GM19035 (cell line): ENCODE data around the gene LMBRD2.
"Not testable (repeated sequence)": the region's sequence is repeated elsewhere in the genome, so short reads cannot be mapped to it uniquely, and the experiment has no call there.

Experiments used
- ATAC-seq: cut with Tn5 transposase; IDR thresholded peaks from one replicate; pipeline ENCODE4 v1.9.1; 2021; ENCODE audit not compliant: unreplicated experiment

LMBRD2 gene

GRCh38 chr5:36162810-36163486 is 11.3 kb upstream of the LMBRD2 start:
- no peak for ATAC-seq

DNA sequence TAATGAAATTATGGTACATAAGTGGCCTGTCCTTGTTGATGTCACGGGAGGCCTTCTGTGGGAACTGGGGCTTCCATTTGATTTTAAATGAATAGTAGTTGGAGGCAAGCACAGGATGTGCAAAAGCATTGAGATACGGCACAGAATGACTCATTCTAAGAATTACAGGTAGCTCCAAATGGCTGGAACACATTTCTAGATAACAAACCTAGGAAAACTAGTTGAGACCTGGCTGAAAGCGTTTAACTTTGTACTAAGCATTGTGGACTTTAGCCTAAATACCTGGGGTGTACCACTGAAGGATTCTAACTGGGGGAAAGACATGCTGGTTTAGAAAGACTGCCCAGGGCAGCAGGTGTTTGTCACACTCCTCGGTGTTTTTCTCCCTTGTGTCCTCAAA is 9.7 kb upstream of the LMBRD2 start:
- no peak for ATAC-seq

DNA sequence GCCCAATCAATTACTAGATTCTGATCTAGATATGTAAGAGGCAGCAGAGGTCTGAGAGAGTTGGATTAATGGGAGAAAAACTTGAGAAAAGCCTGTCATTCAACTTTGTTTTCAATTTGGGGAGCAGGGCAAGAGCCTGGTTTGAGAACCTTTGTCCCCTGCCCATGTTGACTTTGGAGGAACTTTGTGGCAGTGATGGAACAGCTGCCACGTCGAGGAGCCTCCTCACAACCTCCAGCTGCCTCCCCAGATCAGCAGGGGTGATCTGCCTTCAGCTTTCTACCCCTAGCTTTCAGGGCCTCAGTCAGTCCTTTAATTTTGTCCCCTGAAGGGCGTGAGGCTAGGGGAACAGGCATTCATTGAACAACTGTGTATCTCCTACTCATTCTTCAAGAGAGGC is 8.9 kb upstream of the LMBRD2 start:
- ATAC-seq: no peak

DNA sequence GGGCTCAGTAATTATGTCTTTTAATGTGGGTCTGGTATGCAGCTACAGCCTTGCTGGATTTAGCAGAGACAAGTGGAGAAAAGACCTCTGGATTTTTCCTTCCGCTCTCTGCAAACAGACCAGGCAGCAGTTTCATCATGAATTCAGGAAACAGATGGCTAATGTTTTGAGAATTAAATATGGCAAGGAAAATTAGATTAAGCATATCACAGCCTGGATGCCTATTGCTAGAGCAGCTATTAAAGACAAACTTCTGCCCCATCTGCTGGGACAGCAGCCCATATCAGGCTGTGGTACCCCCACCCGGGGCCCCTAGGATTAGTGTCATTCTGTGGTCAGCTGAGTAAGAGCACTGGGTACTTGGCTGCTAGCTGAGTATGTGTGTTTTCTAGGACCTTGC is 6.5 kb upstream of the LMBRD2 start:
- ATAC-seq: no peak

DNA sequence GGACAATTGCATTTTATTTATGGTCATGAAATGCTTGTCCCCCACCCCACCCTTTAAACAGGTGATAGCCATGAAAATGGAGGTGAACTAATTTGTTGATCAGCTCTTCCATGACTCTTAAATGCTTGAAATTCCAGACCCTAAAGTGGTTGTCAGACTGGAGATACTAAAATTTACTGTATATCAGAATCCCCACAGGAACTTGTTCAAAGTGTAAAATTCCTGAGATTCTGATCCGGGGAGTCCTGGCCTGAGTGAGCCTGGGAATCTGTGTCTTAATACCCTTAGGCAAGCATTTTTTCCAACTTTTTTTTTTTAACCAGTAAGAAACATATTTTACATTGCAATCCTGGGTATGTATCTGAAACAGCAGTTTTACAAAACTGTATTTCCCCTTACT is 4.9 kb upstream of the LMBRD2 start:
- no peak for ATAC-seq

DNA sequence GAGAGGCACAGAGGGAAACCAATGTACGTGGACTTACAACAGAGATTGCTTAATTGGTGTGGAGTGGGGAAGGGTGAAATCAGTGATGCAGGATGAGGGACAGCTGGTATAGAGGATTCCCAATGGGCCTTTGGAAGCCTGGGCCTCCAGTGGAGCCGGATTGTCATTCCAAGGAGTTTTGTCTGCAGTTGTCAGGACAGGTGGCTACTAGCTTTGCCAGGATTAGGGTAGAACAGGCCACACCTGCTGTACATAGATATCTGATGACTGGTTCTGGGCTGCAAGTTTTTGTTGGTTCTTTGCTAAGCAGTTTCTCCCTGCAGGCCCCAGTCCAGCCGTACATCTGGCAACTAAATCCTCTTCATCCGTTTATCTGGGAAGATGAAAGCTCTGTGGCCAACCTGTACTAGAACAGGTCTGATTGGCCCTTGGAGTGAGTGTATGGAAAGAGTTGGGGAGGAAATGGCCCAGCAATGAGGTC is 4.5 kb upstream of the LMBRD2 start:
- ATAC-seq: no peak

DNA sequence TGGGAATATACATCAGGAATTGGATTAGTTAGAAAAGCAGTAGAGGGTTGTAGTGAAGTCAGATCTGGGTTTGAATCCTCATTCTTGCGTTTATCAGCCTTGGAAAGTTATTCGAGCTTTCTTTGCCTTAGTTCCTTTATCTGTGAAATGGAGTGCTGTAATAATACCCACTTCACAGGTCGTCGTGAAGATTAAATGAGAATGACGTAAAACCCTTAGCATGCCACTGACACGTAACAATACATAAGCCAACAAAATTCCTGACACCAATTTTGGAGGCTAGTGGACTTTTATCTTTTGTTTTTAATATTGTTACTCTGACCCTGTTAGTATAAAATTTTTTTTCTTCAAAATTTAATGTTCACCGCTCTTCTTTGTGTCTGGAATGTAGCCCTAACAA is 3.6 kb upstream of the LMBRD2 start:
- ATAC-seq: no peak

DNA sequence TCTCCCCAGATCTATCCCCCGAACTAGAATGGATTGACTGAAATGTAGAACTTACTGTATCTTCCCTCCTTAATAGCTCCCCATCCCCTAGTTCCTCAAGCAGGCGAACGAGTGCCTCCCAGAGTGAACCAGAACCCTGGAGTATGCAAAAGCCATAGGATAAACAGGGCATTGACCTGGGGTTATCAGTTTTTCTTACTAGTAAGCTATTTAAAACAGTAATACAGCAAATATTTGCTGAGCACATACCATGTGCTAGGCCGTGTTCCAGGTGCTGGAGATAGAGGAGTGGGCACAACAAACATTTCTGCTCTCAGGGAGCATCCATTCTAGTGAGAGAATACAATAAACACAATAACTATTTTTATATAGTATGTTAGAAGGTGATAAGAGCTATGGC is 2.0 kb upstream of the LMBRD2 start:
- no peak for ATAC-seq

- no peak for ATAC-seq
Measured at GRCh38 chr5:36153298-36153677, 1.6 kb upstream of the LMBRD2 start.

- peak; percentile 2 for ATAC-seq
Measured at GRCh38 chr5:36152324-36153297, 924 bp upstream of the LMBRD2 start.

- peak; percentile 26 for ATAC-seq
Measured at GRCh38 chr5:36150676-36151433, 832 bp downstream of the LMBRD2 start.

DNA sequence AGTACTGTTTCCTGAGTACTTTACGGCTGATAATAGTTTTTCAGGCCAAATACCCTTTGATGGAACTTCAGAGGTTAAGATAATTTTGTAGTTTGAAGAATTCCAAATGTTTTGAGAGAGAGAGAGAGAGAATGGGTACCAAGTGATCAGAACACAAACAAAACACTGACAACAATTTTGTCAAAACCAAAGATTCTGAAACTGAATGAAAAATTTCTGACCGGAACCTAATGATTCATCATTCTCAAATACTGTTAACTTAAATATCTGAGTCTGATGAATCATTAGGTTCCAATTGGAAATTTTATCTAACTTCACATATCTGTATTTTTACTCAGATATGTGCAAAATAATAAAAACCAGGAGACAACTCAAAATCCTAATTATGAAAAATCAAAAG is 4.0 kb downstream of the LMBRD2 start:
- no peak for ATAC-seq

- no peak for ATAC-seq
Measured at GRCh38 chr5:36146390-36146789, 5.3 kb downstream of the LMBRD2 start.

GRCh38 chr5:36145311-36145710 is 6.4 kb downstream of the LMBRD2 start:
- ATAC-seq: no peak

- ATAC-seq: no peak
Measured at GRCh38 chr5:36138900-36139683, 12.6 kb downstream of the LMBRD2 start.

GRCh38 chr5:36136581-36136980 is 15.1 kb downstream of the LMBRD2 start:
- no peak for ATAC-seq

GRCh38 chr5:36135988-36136387 is 15.7 kb downstream of the LMBRD2 start:
- no peak for ATAC-seq

- ATAC-seq: not testable (repeated sequence)
Measured at GRCh38 chr5:36133009-36133408, 18.7 kb downstream of the LMBRD2 start.

- not testable (repeated sequence) for ATAC-seq
Measured at GRCh38 chr5:36129666-36130065, 22.0 kb downstream of the LMBRD2 start.

DNA sequence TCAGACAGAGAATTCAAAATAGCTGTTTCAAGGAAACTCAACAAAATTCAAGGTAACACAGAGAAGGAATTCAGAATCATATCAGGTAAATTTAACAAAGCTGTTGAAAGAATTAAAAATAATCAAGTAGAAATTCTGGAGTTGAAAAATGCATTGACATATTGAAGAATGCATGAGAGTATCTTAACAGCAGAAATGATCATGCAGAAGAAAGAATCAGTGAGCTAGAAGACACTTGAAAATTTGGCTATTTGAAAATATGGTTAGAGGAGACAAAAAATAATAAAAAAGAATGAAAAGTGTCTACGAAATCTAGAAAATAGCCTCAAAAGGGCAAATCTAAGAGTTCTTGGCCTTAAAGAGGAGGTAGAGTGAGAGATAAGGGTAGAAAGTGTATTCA is 22.9 kb downstream of the LMBRD2 start:
- no peak for ATAC-seq

DNA sequence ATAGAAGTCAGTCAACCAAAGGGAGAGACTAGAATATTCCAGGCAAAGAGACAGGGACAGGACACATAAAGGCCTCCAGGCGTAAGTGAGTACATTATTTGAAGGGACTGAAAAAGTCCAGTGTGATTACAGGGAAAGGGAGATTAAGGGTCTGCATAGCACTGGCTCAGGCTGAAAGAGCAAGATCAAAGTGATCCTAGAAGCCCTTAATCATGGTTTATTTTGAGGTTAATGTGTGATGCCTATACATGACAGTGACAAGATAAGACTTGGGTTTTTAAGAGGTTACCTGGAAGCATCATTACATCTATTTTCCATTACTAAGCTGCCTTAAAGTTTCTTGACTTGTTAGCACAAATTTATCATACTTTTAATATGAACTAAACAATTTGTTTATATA is 25.8 kb downstream of the LMBRD2 start:
- ATAC-seq: no peak
